NCI-H345 (cell line): ENCODE data around the gene FTO.

Experiments
- DNase-seq: peaks from one replicate; lab custom pipeline; 2025; lab: John Stamatoyannopoulos, UW

The FTO gene

DNA sequence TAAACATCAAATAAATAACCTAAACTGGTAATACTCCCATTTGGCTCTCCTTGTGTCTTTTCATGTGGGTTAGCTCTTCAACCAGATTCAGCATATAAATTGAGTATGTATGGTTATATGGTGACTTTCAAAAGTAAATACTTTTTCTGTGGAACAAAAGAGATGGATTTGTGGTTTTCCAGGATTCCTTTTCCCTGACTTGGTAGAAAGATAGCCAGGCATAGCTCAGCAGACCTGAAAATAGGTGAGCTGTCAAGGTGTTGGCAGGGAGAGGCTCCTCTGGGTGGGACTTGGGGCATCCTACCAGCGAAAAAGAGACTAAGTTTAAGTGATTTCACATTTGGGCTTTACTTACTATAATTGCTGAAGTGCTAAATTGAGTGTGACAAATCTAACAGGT, 80.3 kb downstream of the FTO start:
- no peak for DNase-seq

DNA sequence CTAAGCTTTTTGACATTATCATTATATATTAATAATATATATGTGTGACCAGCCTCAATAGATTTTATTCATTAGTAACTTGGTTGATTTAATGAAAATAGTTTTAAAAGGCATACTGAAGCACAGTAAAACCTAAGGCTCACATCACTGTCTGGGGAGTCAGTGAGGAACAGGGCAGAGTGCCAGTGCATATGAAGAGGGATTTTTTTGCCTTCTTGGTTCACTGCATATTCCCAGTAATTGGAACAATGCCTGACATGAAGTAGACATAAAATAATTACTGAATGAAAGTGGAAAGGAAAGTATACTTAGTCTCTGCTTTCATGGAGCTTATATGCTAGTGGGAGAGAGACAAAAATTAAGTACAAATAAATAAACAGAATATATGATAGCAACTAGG, 81.1 kb downstream of the FTO start:
- no peak for DNase-seq

DNA sequence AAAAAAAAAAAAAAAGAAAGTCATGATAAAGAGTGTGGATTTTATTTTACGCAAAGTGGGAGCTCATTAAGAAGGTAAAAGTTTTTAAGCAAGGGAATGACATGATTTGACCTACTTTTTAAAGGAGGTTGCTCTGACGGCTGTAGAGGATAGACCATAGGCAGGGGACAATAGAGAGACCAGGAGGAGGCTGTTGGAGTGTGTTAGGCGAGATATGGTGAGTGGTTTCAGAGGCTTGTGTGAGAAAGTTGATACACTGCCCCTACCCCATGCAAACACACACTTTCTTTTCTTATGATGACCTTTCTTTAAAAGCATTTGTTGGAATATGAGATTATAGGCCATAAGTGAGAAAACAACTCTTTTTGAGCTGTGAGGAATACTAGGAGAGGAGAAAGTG, 82.0 kb downstream of the FTO start:
- no peak for DNase-seq

GRCh38 chr16:53787423-53787822, 83.5 kb downstream of the FTO start:
- no peak for DNase-seq

DNA sequence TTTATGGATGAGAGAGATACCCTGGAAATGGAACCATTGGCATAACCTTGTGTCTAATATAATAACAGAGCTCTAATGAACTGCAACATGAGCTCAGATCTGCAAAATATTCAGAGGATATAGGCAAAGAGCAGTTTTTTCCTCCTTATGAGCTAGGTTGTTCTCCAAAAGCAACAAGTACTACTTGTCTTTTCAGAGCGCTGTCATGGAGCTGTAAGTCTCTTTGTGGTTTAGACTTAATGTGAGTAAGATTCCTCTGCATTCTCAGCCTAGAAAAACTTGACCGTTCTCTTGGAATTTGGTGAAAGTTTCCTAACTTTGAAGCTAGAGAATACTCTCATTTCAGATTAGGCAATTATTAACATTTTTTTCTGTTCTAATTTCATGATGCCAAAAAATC, 85.2 kb downstream of the FTO start:
- DNase-seq, result no peak

DNA sequence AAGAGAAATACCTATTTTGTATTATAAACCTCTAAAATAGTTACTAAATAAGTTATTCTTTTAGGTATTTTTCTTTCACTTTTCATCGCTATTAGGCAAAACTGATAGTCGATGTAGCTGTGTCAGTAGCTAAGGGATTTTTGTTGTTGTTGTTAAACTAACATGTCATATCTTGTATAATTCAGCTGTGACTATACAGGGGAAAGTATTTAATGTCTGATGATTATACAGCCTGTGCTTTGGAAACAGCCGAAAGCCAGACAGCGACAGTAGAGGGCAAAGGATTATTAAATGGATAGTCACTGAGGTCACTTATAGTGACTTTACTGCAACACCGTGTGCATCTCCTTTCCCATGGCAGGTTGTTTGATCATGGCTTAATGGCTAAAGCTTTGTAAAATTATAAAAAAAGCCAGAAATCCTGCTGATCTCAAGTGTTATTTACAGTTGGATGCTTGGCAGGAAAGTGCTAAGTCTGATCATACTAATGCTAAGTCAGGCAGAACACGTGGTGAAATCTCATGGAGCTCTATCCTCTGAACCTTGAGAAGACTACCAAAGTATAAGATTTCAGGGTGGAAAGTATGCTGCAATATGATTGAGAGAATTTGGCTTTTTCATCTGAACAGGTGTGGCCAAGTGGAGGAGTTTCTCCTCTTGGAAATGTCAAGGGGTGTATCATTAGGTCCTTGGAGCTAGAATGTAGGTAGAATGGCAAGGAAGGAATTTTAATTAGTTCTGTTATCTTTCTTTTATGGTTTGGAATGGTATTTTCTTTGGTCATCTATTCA, 88.4 kb downstream of the FTO start:
- no peak for DNase-seq

DNA sequence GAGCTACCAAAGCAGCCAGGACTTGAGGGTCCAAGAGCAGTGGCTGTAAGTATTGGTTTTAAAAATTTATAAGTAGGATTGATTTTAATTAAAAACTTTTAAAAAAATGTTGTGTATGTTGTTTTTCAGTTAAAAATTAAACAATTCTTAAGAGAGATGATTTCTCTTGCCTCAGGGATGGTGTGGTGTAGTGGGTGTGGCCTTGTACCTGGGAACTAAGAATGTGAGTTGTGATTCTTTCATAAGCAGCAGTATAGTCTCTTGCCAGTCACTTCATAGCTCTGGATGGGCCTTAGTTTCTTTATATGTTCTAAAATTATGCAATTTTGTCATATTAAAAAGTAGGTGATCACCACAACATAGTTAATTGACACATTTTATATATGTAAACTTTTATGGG, 99.5 kb downstream of the FTO start:
- DNase-seq, result no peak

GRCh38 chr16:53803998-53804397, 100.0 kb downstream of the FTO start:
- no peak for DNase-seq

- no peak for DNase-seq
These were observed 100.5 kb downstream of the FTO start for GRCh38 chr16:53804467-53804866.

- no peak for DNase-seq
These were observed 101.2 kb downstream of the FTO start for GRCh38 chr16:53805113-53805512.

- DNase-seq, result no peak
These were observed 101.8 kb downstream of the FTO start for GRCh38 chr16:53805752-53806151.

DNA sequence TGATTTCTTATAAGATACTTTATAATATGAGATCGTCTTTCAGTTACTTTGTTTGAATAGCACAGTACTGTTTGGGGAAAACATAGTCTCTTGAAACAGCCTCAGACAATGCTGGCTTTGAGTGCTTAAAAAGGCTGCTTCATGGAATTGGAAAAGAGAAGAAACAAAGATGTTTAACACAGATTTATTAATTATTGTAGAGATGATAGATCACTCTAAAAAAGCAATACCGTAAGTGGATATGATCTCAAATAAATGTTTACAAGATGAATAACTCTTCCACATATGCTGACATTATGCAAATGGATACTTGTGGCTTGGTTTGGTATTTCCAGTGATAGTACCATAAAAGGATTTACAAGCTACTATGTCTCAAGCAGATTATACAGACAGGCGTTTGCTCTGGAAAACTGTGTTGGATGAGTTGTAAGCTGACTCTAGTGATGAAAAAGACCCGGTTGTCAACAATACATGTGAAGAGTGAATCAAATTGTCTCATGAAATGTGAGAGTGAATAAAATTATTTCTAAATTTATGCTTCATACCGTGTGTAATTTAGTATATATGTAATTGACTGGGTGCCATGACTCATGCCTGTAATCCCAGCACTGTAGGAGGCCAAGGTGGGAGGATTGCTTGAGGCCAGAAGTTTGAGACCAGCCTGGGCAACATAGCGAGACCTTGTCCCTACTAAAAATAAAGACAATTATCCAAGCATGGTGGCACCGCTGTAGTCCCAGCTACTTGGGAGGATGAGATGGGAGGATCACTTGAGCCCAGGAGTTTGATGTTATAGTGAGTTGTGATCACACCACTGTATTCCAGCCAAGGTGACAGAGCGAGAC, 105.4 kb downstream of the FTO start:
- DNase-seq, result no peak

DNA sequence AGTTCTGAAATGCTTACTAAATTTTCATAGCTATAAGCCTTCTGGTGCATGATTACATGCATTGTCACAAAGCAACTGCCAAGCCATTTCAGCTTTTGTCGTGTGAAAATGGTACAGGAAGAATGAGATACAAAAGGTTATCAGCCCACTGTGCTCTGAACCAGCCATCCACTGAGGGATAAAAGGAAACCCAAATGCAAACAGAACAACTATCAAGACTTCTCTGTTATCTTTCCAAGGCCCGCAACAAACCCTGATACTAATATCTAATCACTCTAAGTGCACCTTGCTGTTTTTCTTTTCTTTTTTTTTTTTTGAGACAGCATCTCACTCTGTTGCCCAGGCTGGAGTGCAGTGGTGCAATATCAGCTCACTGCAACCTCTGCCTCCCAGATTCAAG, 109.0 kb downstream of the FTO start:
- no peak for DNase-seq

GRCh38 chr16:53814801-53815200, 110.8 kb downstream of the FTO start:
- no peak for DNase-seq

GRCh38 chr16:53816211-53816836, 112.4 kb downstream of the FTO start:
- DNase-seq, result no peak

DNA sequence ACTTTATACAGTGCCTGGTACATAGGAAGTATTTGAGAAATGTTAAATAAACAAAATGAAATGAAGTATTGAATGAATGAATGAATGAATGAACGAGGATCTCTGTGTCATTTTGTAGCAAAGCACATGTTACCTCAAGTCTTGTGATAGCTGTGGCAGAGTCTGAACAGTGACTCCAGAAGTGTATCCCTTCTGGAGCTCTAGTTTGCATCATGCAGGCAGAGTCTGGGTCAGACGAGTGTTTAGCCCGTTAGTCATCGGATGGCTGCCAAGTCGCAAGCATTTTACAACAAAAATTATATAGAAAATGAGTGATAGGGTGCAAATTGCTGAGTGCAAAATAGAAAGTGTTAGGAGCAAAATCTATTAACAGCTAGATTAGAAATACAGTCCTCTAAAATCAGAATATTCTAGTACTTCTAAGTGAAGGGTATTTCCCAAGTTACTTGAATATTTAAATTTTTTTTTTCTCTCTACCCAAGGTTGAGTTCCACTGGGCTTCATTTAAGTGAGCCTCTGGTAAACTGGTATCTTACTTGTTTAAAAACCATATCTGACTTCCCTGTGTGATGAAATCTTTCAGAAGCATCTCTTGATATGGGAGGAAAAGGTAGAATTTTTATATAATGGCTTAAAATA, 113.3 kb downstream of the FTO start:
- no peak for DNase-seq

GRCh38 chr16:53817812-53818550, 114.0 kb downstream of the FTO start:
- no peak for DNase-seq

GRCh38 chr16:53821487-53821886, 117.5 kb downstream of the FTO start:
- no peak for DNase-seq

DNA sequence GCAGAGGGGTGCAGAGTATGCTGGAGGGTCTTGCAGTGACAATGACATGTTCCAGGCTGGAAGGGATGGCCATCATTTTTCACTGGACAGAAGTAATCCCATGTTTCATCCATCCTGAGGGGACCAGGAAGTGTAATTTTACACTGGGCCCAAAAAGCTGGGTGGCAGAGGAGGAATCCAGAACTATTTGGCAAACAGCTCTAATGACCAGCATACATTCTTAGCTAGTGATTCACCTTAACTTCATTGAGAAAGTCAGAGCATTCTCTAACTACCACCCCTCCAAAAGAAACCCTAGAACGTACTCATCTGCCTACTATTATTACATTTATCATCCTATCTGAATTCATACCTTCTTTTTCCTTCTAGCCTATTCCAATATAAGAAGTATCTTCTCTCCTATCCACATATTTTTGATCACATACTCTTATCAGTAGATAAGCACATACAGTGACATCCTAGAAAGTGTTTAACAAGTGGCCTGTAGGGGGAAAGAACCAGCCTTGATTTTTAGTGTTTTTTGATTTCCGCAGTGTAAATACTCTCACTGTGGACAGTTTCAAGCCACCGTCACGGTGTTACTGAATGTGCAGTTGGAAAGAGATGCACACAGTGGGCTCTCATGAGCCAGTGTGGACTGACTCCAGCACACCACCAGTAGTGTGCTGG, 118.1 kb downstream of the FTO start:
- DNase-seq, result no peak

DNA sequence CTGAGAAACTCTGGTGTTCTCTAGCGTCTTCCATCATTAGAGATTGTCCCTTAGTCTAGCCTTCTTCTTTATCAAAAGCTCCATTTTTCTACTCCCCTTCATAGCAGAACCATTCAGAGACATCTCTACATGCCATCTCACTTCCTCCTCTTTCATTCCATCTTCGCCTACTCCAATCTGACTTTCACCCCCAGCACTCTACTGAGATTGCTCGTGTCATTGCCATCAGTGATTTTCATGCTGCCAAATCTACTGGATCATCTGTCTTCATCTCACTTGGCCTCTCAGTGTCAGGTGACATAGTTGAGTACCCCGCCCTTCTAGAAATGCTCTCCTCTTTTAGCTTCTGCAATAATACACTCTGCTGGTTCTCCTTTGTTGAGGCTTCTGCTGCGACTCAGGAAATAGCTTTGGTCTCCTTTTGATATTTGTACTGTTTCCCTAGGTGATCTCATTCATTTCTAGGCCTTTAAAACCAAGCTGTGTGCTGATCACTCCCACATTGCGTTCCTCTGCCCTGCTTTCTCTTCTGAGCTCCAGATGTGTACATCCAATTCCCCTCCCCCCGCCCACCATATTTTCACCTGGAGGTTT, 119.1 kb downstream of the FTO start:
- no peak for DNase-seq

- no peak for DNase-seq
These were observed 122.7 kb downstream of the FTO start for GRCh38 chr16:53826658-53827057.
